Neuronal stem cell (in vitro differentiated cells): Measurements from ENCODE around the gene DENND1B.

Experiments used
- DNase-seq: peaks from one replicate; pipeline ENCODE4 v3.0.0-alpha.2; 2013; ENCODE audit warnings: low spot score
- H2AFZ ChIP-seq: one replicate; pipeline ENCODE4 v1.6.1; 2013; ENCODE audit warnings: mild to moderate bottlenecking, low read length, inconsistent platforms
- H2AK5ac ChIP-seq: 2 replicates; pipeline ENCODE4 v1.6.1; 2013; ENCODE audit warnings: low read depth, mild to moderate bottlenecking, inconsistent platforms, low read length, moderate library complexity, mixed read lengths
- H2BK120ac ChIP-seq: 2 replicates; pipeline ENCODE4 v1.6.1; 2013; ENCODE audit warnings: low read depth, mild to moderate bottlenecking, inconsistent platforms, low read length, moderate library complexity, mixed read lengths
- H2BK12ac ChIP-seq: one replicate; pipeline ENCODE4 v1.6.1; 2013; ENCODE audit warnings: low read length, inconsistent platforms
- H2BK15ac ChIP-seq: 2 replicates; pipeline ENCODE4 v1.6.1; 2013; ENCODE audit warnings: mild to moderate bottlenecking, low read length, inconsistent platforms, mixed read lengths
- H2BK5ac ChIP-seq: one replicate; pipeline ENCODE4 v1.6.1; 2013; ENCODE audit warnings: inconsistent platforms, mild to moderate bottlenecking, low read length, moderate library complexity
- H3K14ac ChIP-seq: one replicate; pipeline ENCODE4 v1.6.1; 2013; ENCODE audit warnings: low read length, inconsistent platforms
- H3K18ac ChIP-seq: 2 replicates; pipeline ENCODE4 v1.6.1; 2013; ENCODE audit warnings: low read length, inconsistent platforms
- H3K23ac ChIP-seq: 2 replicates; pipeline ENCODE4 v1.6.1; 2013; ENCODE audit warnings: low read depth, mild to moderate bottlenecking, mixed read lengths, low read length, inconsistent platforms; ENCODE audit not compliant: poor library complexity
- H3K27ac ChIP-seq: replicated peaks from 3 replicates; pipeline ENCODE4 v1.5.1; 2013; ENCODE audit warnings: low read length, inconsistent platforms
- H3K27me3 ChIP-seq, 3 experiments: 2 replicates each; pipeline ENCODE4 v1.6.1; 2013; ENCODE audit warnings: low read length in 3 of 3, mild to moderate bottlenecking in 2 of 3, inconsistent platforms in 1 of 3, low read depth in 1 of 3, mixed read lengths in 1 of 3, moderate library complexity in 1 of 3; ENCODE audit not compliant: control insufficient read depth in 3 of 3, insufficient read depth in 3 of 3
- H3K36me3 ChIP-seq, 2 donors: replicated peaks in 1 of 2; 2 replicates each; pipeline ENCODE4 v1.6.1; 2013; ENCODE audit warnings: low read length in 2 of 2; ENCODE audit not compliant: control insufficient read depth in 2 of 2, insufficient read depth in 2 of 2
- H3K4ac ChIP-seq: 2 replicates; pipeline ENCODE4 v1.6.1; 2013; ENCODE audit warnings: inconsistent platforms, mild to moderate bottlenecking, low read length, moderate library complexity
- H3K4me1 ChIP-seq, 2 donors: 1 replicate in 1 of 2; 2 replicates in 1 of 2; pipeline ENCODE4 v1.6.1; 2013; ENCODE audit warnings: low read length in 2 of 2, low read depth in 1 of 2; ENCODE audit not compliant: control insufficient read depth in 2 of 2, insufficient read depth in 1 of 2
- H3K4me2 ChIP-seq: one replicate; pipeline ENCODE4 v1.6.1; 2013; ENCODE audit warnings: mild to moderate bottlenecking, low read length, inconsistent platforms; ENCODE audit not compliant: insufficient read depth, poor library complexity, severe bottlenecking
- H3K4me3 ChIP-seq, 2 donors: 2 replicates each; pipeline ENCODE4 v1.5.1; 2013; ENCODE audit warnings: low read length in 2 of 2, mild to moderate bottlenecking in 2 of 2, inconsistent platforms in 1 of 2, moderate library complexity in 1 of 2
- H3K79me1 ChIP-seq: one replicate; pipeline ENCODE4 v1.6.1; 2013; ENCODE audit warnings: low read depth, mild to moderate bottlenecking, inconsistent platforms, low read length, moderate library complexity
- H3K9ac ChIP-seq: one replicate; pipeline ENCODE4 v1.6.1; 2013; ENCODE audit warnings: mild to moderate bottlenecking, low read depth, low read length, inconsistent platforms; ENCODE audit not compliant: poor library complexity
- H3K9me3 ChIP-seq, 2 donors: replicated peaks in 1 of 2; 2 replicates each; pipeline versions ENCODE3 to v1.6.1; 2013; ENCODE audit warnings: low read length in 2 of 2, mild to moderate bottlenecking in 2 of 2, inconsistent platforms in 1 of 2, low read depth in 1 of 2, mixed read lengths in 1 of 2, moderate library complexity in 1 of 2; ENCODE audit not compliant: control insufficient read depth in 2 of 2, insufficient read depth in 1 of 2
- H4K8ac ChIP-seq: one replicate; pipeline ENCODE4 v1.6.1; 2013; ENCODE audit warnings: low read depth, mild to moderate bottlenecking, inconsistent platforms, low read length, moderate library complexity
- H4K91ac ChIP-seq: one replicate; pipeline ENCODE4 v1.6.1; 2013; ENCODE audit warnings: low read length, low read depth, mild to moderate bottlenecking, inconsistent platforms; ENCODE audit not compliant: poor library complexity
- WGBS, 2 donors: extraction: QIAGEN DNeasy Blood & Tissue Kit; methylation state at CpG; one replicate each; pipeline ENCODE4 v1.1.7; 2013; ENCODE audit warnings: missing lambda C conversion rate in 2 of 2, mixed read lengths in 1 of 2; ENCODE audit not compliant: insufficient read length in 2 of 2, insufficient replicate concordance in 1 of 2; ENCODE audit errors: extremely low coverage in 2 of 2; 5-methylcytosine and 5-hydroxymethylcytosine counted together

Gene DENND1B

GRCh38 chr1:197782722-197783360 lies 7.6 kb upstream of the DENND1B start:
- Histone ChIP-seq H4K91ac (no peak overlapping the region), H2AK5ac (no peak overlapping the region), H3K18ac (no peak overlapping the region), H2BK120ac (no peak overlapping the region), H3K36me3 (no peaks in the 10 kb centered on the region), H3K14ac (no peak overlapping the region), H3K9me3 (no peaks in the 10 kb centered on the region), H3K4me3 (no peak overlapping the region), H3K23ac (no peak overlapping the region), H4K8ac (no peak overlapping the region), H2AFZ (no peak overlapping the region), H3K4me1 (no peaks in the 10 kb centered on the region), H3K4me2 (no peak overlapping the region), H2BK15ac (no peak overlapping the region), H3K27me3 (no peaks in the 10 kb centered on the region), H3K27ac (no peak overlapping the region), H3K9ac (no peak overlapping the region), H2BK12ac (no peak overlapping the region), H3K4ac (no peak overlapping the region), H2BK5ac (no peak overlapping the region), H3K79me1 (no peaks in the 10 kb centered on the region)
- DNase-seq, result no peak
- no CpG with 5 or more reads among the region's 3 CpGs for WGBS, 2 donors

- peaks cover 0 to 3% (median 0%) of the 10 kb centered on the region in 3 experiments for H3K27me3 ChIP-seq
- DNase-seq, result no peak
- H2BK12ac ChIP-seq, result no peak overlapping the region
- no peak overlapping the region for H4K91ac ChIP-seq
- no peak overlapping the region for H2AK5ac ChIP-seq
- H3K9me3 ChIP-seq, result no peaks in the 10 kb centered on the region
- no peaks in the 10 kb centered on the region for H3K4me1 ChIP-seq
- WGBS, 2 donors, result no CpG with 5 or more reads among the region's 2 CpGs
- no peak overlapping the region for H3K18ac ChIP-seq
- H3K4ac ChIP-seq, result no peak overlapping the region
- no peak overlapping the region for H3K4me3 ChIP-seq
- no peak overlapping the region for H2BK120ac ChIP-seq
- no peak overlapping the region for H3K14ac ChIP-seq
- no peak overlapping the region for H3K9ac ChIP-seq
- H3K23ac ChIP-seq, result no peak overlapping the region
- no peak overlapping the region for H2BK15ac ChIP-seq
- H4K8ac ChIP-seq, result no peak overlapping the region
- no peaks in the 10 kb centered on the region for H3K79me1 ChIP-seq
- no peak overlapping the region for H3K27ac ChIP-seq
- H2AFZ ChIP-seq, result no peak overlapping the region
- H3K36me3 ChIP-seq, result no peaks in the 10 kb centered on the region
- no peak overlapping the region for H2BK5ac ChIP-seq
- no peak overlapping the region for H3K4me2 ChIP-seq
Measured at GRCh38 chr1:197781968-197782721, 6.9 kb upstream of the DENND1B start.

GRCh38 chr1:197779921-197780320 lies 4.6 kb upstream of the DENND1B start:
- no peak overlapping the region for H2AFZ ChIP-seq
- H3K9me3 ChIP-seq, result no peaks in the 10 kb centered on the region
- H3K9ac ChIP-seq, result no peak overlapping the region
- H3K4ac ChIP-seq, result no peak overlapping the region
- no peak overlapping the region for H3K27ac ChIP-seq
- no peaks in the 10 kb centered on the region for H3K36me3 ChIP-seq
- DNase-seq, result no peak
- H3K79me1 ChIP-seq, result no peaks in the 10 kb centered on the region
- H2BK5ac ChIP-seq, result no peak overlapping the region
- no peak overlapping the region for H4K91ac ChIP-seq
- no peak overlapping the region for H4K8ac ChIP-seq
- H2AK5ac ChIP-seq, result no peak overlapping the region
- no peak overlapping the region for H2BK15ac ChIP-seq
- H3K14ac ChIP-seq, result no peak overlapping the region
- no peak overlapping the region for H3K4me3 ChIP-seq
- no peak overlapping the region for H2BK12ac ChIP-seq
- H3K4me2 ChIP-seq, result no peak overlapping the region
- no peak overlapping the region for H2BK120ac ChIP-seq
- H3K4me1 ChIP-seq, result peaks cover 0 to 2% of the 10 kb centered on the region in 2 donors
- no peak overlapping the region for H3K18ac ChIP-seq
- H3K27me3 ChIP-seq, result peaks cover 0 to 22% (median 0%) of the 10 kb centered on the region in 3 experiments
- no peak overlapping the region for H3K23ac ChIP-seq

DNA sequence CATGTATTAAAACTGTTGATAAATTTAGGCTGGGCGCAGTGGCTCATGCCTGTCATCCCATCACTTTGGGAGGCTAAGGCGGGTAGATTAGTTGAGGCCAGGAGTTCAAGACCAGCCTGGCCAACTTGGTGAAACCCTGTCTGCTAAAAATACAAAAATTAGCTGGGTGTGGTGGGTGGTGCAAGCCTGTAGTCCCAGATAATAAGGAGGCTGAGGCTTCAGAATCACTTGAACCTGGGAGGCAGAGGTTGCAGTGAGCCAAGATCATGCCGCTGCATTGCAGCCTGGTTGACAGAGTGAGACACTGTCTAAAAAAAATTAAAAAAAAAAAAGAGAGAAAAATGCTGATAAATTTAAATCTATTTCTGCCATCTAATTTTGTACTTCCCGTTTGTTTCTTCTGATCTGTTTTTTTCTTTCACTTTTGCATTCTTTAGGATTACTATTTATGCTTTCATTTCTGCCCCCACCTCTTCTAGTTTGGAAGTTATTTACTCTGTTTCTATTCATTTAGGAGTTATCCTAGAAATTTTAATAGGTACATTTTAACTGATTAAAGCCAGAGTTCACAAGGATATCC lies 3.2 kb upstream of the DENND1B start:
- Histone ChIP-seq H3K14ac (no peak overlapping the region), H3K79me1 (no peaks in the 10 kb centered on the region), H2AK5ac (no peak overlapping the region), H2BK12ac (no peak overlapping the region), H3K18ac (no peak overlapping the region), H4K8ac (no peak overlapping the region), H3K27ac (no peak overlapping the region), H3K4me1 (peaks cover 2 to 3% of the 10 kb centered on the region in 2 donors), H3K9me3 (no peaks in the 10 kb centered on the region), H2BK120ac (no peak overlapping the region), H3K4me3 (no peak overlapping the region), H3K23ac (no peak overlapping the region), H2BK5ac (no peak overlapping the region), H3K27me3 (peaks cover 0 to 35% (median 0%) of the 10 kb centered on the region in 3 experiments), H3K4ac (no peak overlapping the region), H2AFZ (no peak overlapping the region), H4K91ac (no peak overlapping the region), H3K4me2 (no peak overlapping the region), H3K36me3 (no peaks in the 10 kb centered on the region), H2BK15ac (no peak overlapping the region), H3K9ac (no peak overlapping the region)
- no CpG with 5 or more reads among the region's 4 CpGs for WGBS, 2 donors
- no peak for DNase-seq
